ENCODE results near the gene EFCAB6. TPM values are rescaled to one million over a fixed set of nuclear protein-coding genes. Genes with fewer than 3 reads are reported as not detected.
A peak's percentile ranks its signal among the peaks of the same experiment; 100 is the strongest.

EFCAB6 gene
- total RNA-seq, 1 experiment from 2014 or later, result 0.40 TPM

DNA sequence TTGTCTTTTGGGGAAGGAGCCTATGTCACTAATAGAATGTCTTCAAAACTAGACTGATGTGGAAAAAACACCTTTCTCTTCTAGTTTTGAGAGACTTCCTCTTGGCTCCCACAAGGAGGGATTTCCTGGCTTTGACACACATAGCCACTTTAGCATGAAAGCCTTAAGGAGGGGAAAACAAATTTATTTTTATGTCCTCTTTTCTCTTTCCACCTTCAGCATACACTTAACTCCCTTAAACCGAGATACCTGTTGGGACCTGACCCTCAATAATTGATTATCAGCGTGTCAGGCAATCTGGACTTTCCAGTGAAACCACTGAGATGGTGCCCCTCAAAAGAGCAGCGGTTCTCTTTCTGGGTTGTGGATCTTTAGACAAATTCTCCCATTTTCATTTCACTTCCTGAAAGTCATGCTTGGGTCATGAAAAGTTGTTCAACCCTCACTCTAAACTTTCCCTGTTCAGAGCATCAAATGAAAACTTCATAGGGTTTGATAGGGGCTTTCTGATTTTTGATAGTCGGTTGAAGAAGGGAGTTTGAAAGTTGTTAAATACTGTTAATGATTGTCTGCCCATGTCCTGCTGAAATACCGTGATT is 9.1 kb downstream of the EFCAB6 start:
- H3K27ac Mint-ChIP-seq (ENCODE audit: low read depth, unreplicated experiment), result no peak overlapping the region
- peaks cover 6% of the 10 kb centered on the region for H3K36me3 Mint-ChIP-seq (ENCODE audit: insufficient read depth, unreplicated experiment)
- H3K27me3 Mint-ChIP-seq (ENCODE audit: insufficient read depth, unreplicated experiment), result peaks cover 64% of the 10 kb centered on the region
- CTCF ChIA-PET, result interaction anchor here (0.8 to 1.3 kb wide), 3 partner anchors 24 to 495 kb away, joined by 3 to 6 read pairs (median 3); no protein-coding TSS in a partner anchor
- H3K9me3 Mint-ChIP-seq (ENCODE audit: unreplicated experiment), result peaks cover 7% of the 10 kb centered on the region
- H3K4me3 Mint-ChIP-seq (ENCODE audit: unreplicated experiment), result no peak overlapping the region
- DNase-seq (ENCODE audit: unreplicated experiment), result no peak
- no peak for TF ChIP-seq CTCF (IDR thresholded peaks at IDR 0.05; ENCODE audit: unreplicated experiment)
- BruUV-seq (replicated peaks), result no TSS peak
- H3K4me1 Mint-ChIP-seq (ENCODE audit: insufficient read depth, unreplicated experiment), result no peaks in the 10 kb centered on the region
- POLR2A ChIA-PET, result interaction anchor here (2.5 kb wide), 1 partner anchor 9 kb away, joined by 10 read pairs; the partner anchor contains the start of gene EFCAB6
- intact Hi-C loops (cut with micrococcal nuclease), result no loop called here

- ChIA-PET CTCF (no interaction called here), POLR2A (no interaction called here)
- H3K36me3 Mint-ChIP-seq (ENCODE audit: insufficient read depth, unreplicated experiment), result peaks cover 6% of the 10 kb centered on the region
- peaks cover 68% of the 10 kb centered on the region for H3K27me3 Mint-ChIP-seq (ENCODE audit: insufficient read depth, unreplicated experiment)
- no peak overlapping the region for H3K27ac Mint-ChIP-seq (ENCODE audit: low read depth, unreplicated experiment)
- no peak for DNase-seq (ENCODE audit: unreplicated experiment)
- H3K4me1 Mint-ChIP-seq (ENCODE audit: insufficient read depth, unreplicated experiment), result no peaks in the 10 kb centered on the region
- peaks cover 7% of the 10 kb centered on the region for H3K9me3 Mint-ChIP-seq (ENCODE audit: unreplicated experiment)
- TF ChIP-seq CTCF (IDR thresholded peaks at IDR 0.05; ENCODE audit: unreplicated experiment), result no peak
- intact Hi-C loops (cut with micrococcal nuclease), result no loop called here
- H3K4me3 Mint-ChIP-seq (ENCODE audit: unreplicated experiment), result no peak overlapping the region
- no TSS peak for BruUV-seq (replicated peaks)
Observed at GRCh38 chr22:43800970-43801369, 11.1 kb downstream of the EFCAB6 start.

DNA sequence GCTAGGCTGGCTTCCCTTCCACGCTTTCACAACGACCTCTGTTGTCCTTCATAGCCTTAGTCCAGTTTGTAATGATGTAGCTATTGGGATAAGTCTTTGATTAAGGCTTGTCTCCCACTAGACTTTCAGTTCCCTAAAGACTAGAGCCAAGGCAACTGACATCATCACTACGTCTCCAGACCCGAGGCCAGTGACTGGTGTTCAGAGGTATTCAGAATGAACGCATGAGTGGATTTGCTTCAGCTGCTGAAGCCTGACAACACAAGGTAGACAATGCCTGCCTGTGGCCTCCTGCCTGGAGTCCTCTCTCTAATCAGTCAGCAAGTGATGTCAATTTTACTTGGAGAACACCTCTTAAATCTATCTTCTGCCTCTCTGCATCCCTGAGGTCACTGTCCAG is 13.6 kb downstream of the EFCAB6 start:
- H3K27ac Mint-ChIP-seq (ENCODE audit: low read depth, unreplicated experiment), result no peak overlapping the region
- peaks cover 7% of the 10 kb centered on the region for H3K9me3 Mint-ChIP-seq (ENCODE audit: unreplicated experiment)
- no peak overlapping the region for H3K4me3 Mint-ChIP-seq (ENCODE audit: unreplicated experiment)
- no peak for TF ChIP-seq CTCF (IDR thresholded peaks at IDR 0.05; ENCODE audit: unreplicated experiment)
- peaks cover 6% of the 10 kb centered on the region for H3K36me3 Mint-ChIP-seq (ENCODE audit: insufficient read depth, unreplicated experiment)
- H3K27me3 Mint-ChIP-seq (ENCODE audit: insufficient read depth, unreplicated experiment), result peaks cover 52% of the 10 kb centered on the region
- CTCF ChIA-PET, result no interaction called here
- intact Hi-C loops (cut with micrococcal nuclease), result no loop called here
- POLR2A ChIA-PET, result no interaction called here
- no TSS peak for BruUV-seq (replicated peaks)
- DNase-seq (ENCODE audit: unreplicated experiment), result no peak
- no peaks in the 10 kb centered on the region for H3K4me1 Mint-ChIP-seq (ENCODE audit: insufficient read depth, unreplicated experiment)

DNA sequence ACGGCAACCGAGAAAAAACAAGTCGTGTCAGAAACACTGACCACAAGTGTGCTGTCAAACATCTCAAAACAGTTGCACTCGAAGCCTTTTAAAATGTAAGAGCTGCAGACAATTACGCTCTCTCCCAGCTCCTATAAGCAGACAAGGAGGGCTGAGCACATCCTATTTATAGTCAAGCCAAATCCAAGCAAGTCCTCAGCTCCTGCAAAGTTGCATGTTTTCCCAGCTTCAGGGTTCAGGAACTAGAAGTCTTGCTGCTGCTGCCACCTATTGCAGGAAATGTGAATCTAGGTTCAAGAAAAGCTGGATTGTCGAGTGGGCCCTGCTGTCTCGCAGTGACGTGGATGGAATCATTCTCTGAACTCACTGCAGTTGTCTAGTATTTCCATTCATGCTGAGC is 15.5 kb downstream of the EFCAB6 start:
- TF ChIP-seq CTCF (IDR thresholded peaks at IDR 0.05; ENCODE audit: unreplicated experiment), result peak; percentile 41
- no peaks in the 10 kb centered on the region for H3K36me3 Mint-ChIP-seq (ENCODE audit: insufficient read depth, unreplicated experiment)
- H3K4me3 Mint-ChIP-seq (ENCODE audit: unreplicated experiment), result no peak overlapping the region
- H3K27me3 Mint-ChIP-seq (ENCODE audit: insufficient read depth, unreplicated experiment), result peaks cover 33% of the 10 kb centered on the region
- no peaks in the 10 kb centered on the region for H3K4me1 Mint-ChIP-seq (ENCODE audit: insufficient read depth, unreplicated experiment)
- intact Hi-C loops (cut with micrococcal nuclease), result loop anchor here (1.0 kb wide), 1 partner anchor 408 kb away; no protein-coding TSS in a partner anchor
- H3K9me3 Mint-ChIP-seq (ENCODE audit: unreplicated experiment), result peaks cover 7% of the 10 kb centered on the region
- peak; percentile 38 for DNase-seq (ENCODE audit: unreplicated experiment)
- no peak overlapping the region for H3K27ac Mint-ChIP-seq (ENCODE audit: low read depth, unreplicated experiment)
- CTCF ChIA-PET, result interaction anchor here (0.6 to 1.9 kb wide), 6 partner anchors 9 to 409 kb away, joined by 3 to 13 read pairs (median 5); no protein-coding TSS in a partner anchor
- POLR2A ChIA-PET, result no interaction called here
- BruUV-seq (replicated peaks), result no TSS peak

Data from MCF 10A (cell line).